ENCODE data around the gene ATXN7L3B. TPM values are rescaled to one million over a fixed set of nuclear protein-coding genes. Genes with fewer than 3 reads are reported as not detected.
"Not testable (repeated sequence)": the region's sequence is repeated elsewhere in the genome, so short reads cannot be mapped to it uniquely, and the experiment has no call there.

The ATXN7L3B gene, protein sequence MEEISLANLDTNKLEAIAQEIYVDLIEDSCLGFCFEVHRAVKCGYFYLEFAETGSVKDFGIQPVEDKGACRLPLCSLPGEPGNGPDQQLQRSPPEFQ
- total RNA-seq, result 31.1 TPM

DNA sequence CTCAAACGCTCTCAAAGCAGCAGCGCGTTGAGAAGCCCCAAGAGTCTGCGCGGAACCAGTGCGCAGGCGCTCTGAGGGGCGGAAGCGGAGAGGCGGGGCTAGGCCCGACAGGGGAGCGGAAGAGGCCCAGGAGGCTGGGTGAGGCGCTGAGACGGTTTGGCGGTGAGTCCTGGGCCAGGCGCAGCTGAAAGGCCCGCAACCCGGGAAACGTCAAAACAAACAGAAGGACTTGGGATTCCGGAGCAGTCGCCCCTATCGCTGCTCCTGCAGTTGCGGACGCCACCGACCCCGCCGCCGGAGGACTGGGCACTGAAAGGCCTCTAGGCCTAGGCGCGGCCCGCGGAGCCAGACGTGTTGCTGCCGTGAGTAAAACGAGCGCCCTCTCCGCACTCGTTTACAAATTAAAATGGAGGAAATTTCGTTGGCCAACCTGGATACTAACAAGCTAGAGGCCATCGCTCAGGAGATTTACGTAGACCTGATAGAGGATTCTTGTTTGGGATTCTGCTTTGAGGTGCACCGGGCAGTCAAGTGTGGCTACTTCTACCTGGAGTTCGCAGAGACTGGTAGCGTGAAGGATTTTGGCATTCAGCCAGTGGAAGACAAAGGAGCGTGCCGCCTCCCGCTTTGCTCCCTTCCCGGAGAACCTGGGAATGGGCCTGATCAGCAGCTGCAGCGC, at the start of gene ATXN7L3B:
TSS of gene ATXN7L3B (plus strand) at position 129 of the 679 bp plus-strand sequence. CDS start at position 407, 278 bp downstream.
- peak; percentile 95 for DNase-seq (ENCODE audit: low spot score)

DNA sequence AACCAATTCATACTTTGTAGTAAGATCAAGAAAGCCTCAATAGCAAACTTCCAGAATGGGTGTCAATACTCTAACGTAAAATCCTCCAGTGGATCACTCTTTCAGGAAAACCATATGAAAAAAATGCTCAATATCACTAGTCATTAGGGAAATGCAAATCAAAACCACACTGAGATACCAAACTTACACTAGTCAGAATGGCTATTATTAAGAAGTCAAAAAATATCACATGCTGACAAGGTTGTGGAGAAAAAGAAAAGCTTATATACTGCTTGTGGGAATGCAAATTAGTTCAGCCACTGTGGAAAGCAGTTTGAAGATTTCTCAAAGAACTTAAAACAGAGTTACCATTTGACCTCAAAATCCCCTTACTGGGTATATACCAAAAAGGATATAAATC, 49.5 kb upstream of the ATXN7L3B start:
- DNase-seq (ENCODE audit: low spot score), result no peak

DNA sequence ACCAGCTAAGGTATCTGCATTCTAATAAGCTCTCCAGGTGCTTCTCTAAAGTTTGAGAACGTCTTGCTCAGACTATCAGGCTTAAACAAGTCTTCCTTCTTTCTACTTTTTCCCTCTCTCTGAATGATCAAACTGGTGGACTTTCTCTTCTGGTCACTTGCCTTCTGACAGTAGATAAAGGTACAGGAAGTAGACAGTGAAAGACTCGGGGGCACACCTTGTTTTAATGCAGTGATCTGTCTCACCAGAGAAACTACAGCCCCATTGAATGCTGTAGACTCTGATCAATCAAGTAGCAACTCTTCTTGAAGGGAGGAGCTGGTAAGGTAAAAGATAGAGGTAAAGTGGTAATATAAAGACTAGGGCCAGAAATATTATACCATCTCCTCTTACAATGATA, 48.1 kb upstream of the ATXN7L3B start:
- no peak for DNase-seq (ENCODE audit: low spot score)

DNA sequence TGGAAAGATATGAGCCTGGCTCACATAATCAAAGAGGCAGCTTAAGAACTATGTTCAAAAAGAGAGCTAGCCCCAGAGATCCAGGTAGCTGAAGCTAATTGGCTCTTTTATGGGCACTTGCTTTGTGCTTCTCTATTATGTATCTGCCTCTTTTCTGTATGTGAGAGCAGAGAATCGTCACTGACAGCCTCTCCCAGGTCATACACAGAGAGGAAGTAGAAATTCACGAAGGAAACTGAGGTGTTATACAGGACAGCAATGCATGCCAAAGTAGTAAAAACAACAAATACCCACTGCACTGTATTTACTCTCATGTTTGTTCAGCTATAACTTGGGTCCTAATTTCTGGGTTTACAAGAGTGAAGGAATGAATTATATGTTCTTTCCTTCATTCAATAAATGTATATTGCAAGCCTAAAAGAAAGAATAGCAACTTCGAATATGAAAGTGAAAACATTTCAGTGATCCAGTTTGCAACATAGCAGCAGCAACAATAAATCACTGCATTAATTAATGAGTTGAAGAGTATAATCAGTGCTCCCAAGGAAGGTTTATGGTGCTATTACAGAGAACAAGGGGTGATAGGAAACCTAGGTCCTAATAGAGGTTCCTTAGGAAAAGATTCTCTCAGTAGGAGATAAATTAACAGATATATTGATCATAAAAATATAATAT, 47.1 kb upstream of the ATXN7L3B start:
- no peak for DNase-seq (ENCODE audit: low spot score)

DNA sequence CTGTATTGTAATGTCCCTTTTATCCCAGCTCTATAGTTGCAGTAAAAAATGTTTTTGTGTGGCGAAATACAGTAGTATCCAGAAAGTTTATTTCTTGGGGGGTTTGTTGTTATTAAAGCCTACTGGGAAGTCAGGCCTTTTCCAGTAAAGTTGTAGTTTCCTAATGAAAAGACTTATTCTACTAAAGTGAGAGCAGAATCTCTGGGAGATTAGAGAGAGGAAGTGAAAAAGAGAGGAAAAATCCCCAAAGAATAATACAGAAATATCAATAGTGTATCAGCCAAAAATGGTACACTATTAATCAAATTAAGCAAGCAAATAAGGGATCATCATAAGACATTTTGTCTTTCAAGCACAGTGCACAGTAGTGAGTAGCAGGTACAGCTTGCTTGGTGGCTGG, 46.3 kb upstream of the ATXN7L3B start:
- no peak for DNase-seq (ENCODE audit: low spot score)

DNA sequence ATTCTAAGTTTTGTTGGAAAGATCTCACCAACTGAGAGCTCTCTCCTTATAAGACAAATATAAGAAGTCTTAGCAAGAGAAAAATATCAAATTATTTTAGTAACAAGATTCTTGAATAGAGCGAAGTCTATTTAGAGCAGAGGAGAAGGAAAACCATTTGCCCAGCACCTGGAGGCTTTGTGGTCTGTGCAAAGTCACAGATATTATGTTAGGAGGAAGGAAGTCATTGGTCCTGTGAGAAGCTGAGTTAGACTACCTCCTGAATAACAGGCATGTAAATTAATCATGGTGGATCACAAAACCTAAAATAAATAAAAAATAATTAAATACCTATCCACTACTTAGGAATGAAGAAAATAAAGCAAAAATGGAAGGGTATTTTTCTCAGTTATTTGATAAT, 38.4 kb upstream of the ATXN7L3B start:
- DNase-seq (ENCODE audit: low spot score), result no peak

DNA sequence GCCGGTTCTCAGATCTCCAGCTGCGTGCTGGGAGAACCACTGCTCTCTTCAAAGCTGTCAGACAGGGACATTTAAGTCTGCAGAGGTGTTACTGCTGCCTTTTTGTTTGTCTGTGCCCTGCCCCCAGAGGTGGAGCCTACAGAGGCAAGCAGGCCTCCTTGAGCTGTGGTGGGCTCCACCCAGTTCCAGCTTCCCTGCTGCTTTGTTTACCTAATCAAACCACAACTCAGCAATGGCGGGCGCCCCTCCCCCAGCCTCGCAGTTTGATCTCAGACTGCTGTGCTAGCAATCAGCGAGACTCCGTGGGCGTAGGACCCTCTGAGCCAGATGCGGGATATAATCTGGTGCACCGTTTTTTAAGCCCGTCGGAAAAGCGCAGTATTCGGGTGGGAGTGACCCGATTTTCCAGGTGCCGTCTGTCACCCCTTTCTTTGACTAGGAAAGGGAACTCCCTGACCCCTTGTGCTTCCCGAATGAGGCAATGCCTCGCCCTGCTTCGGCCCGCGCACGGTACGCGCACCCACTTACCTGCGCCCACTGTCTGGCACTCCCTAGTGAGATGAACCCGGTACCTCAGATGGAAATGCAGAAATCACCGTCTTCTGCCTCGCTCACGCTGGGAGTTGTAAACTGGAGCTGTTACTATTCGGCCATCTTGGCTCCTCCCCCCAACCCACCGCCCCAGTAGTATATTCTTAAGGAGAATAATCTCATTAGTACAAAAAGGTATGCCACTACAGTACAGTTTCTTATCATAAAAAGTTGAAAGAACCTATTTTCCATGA, 28.6 kb upstream of the ATXN7L3B start:
- DNase-seq (ENCODE audit: low spot score), result not testable (repeated sequence)

DNA sequence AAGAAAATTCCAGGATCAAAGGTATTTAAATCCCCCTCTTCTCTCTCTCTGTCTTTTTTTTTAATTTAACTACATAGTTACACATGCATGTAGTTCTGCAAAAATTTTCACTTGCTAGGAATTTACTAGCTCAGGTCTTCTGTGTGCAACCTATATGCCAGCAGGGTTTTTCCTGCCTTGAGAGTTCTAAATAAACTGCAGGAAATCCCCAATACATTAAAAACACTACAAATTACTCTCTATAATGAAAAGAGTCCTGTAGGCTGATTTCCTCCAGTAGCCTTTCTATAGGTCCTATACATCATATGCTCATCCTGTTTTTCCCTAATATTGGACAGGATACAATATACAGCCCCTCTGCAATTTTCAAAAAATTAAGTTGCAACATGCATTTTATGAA, 27.7 kb upstream of the ATXN7L3B start:
- no peak for DNase-seq (ENCODE audit: low spot score)

DNA sequence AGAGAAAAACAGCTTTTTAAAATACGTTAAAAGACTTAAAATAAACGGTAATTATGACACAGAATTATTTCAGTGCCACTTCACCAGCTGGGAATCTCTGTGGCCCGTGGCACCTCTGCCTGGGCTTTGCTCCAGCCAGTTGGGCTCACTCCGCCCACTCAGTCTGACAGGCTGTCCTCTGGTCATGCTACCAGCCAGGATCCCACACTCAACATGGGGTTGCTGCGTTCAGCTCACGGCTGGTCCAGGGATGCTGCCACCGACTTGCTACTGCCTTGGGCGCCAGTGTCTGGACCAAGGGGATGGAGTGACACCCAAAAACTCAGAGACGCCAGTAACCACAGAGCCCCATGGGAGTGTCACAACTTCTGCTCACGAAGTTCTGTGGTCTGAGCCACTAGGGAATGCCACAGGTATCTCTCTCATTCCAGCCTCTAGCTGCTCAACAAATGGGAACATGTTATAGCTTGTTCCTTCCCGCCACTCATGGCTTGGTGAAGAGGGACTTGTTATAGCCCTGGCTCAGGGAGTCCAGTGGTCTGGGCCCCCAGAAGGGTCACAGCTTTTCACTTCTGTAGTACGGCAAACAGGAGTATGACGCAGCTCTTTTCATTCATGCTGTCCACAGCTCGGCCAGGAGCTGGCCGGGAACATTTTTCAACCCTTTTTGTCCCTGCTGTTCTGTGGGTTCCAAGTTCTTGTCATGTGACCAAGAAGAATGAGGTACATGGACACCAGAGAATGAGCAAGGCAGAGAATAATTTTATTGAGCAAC, 23.4 kb upstream of the ATXN7L3B start:
- DNase-seq (ENCODE audit: low spot score), result no peak

DNA sequence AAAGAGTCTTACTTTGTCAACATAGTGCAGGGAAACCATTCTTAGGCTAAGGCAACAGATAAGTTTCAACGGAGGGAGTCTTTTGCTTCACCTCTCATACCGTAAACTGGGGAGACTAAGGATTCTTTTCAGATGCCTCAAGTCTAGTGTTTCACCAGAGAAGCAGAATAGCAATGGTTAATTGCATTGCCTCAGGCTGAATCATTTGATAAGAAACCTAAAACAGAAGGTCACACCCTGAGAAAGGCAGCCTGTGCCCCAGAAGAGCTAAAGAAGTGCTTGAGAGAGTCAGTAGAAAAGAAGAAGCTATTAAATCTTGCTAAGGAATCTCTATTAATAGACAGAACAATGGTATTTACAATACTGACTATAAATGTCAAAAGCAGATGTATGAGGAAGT, 21.8 kb upstream of the ATXN7L3B start:
- no peak for DNase-seq (ENCODE audit: low spot score)

DNA sequence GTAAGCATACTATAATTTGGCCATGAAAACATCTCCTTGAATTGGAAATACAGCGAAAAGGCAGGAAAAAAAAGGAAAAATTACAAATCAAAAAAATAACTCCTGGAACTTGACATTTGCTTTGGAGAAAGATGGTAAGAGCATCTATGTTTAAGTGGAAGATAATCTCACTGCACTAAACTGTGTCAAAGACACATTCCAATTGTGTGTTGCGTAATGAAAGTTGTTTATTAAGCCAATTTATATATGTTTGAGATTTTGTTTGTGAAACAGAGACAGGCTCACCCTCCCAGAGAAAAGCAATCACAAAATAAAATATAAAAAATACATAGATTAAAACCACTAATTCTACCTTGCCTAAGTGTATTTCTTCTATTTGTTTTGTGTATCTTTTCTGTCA, 11.1 kb upstream of the ATXN7L3B start:
- DNase-seq (ENCODE audit: low spot score), result no peak

DNA sequence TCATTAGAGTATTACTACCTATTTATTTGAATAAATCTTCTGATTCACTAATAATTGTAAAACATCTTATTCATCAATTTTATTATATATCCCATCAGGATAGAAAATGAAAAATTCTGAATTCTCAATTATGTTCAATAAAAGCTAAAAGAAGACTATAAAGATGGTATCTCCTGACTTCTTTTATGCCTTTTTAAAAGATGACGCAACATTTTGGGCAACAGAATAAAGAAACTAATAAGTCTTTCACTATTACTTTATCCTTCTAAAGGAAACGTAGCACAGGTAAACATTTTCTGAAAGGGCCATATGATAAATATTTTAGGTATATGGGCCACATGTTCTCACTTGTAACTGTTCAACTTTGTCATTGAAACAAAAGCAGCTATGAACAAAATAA, 10.1 kb upstream of the ATXN7L3B start:
- no peak for DNase-seq (ENCODE audit: low spot score)

DNA sequence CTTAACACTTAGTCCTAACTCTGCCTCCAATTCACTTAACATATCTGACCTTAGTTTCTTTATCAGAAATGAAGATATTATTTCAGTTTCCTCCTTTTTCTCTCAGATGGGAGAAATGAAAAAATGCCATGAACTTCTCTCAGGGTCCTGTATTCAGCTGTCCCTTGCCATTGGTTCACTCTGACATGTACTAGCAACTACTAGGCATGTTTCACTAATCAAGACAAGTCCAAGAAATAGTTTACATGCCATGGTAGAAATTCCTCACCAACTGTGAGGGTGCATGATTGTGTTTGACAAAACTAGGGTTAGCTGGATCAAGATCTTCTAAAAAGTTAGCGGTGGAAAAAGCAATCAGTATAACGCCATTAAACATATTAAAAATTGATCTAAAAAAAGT, 7.0 kb upstream of the ATXN7L3B start:
- DNase-seq (ENCODE audit: low spot score), result no peak

DNA sequence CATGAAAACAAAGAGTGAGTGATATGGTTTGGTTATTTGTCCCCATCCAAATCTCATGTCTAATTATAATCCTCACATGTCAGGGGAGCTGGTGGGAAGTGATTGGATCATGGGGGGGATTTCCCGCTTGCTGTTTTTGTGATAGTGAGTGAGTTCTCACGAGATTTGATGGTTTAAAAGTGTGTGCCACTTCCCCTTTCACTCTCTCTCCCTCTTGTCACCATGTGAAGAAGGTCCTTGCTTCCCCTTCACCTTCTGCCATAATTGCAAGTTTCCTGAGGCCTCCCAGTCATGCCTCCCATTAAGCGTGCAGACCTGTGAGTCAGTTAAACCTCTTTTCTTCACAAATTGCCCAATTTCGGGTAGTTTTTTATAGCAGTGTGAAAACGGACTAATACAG, 2.1 kb upstream of the ATXN7L3B start:
- no peak for DNase-seq (ENCODE audit: low spot score)

DNA sequence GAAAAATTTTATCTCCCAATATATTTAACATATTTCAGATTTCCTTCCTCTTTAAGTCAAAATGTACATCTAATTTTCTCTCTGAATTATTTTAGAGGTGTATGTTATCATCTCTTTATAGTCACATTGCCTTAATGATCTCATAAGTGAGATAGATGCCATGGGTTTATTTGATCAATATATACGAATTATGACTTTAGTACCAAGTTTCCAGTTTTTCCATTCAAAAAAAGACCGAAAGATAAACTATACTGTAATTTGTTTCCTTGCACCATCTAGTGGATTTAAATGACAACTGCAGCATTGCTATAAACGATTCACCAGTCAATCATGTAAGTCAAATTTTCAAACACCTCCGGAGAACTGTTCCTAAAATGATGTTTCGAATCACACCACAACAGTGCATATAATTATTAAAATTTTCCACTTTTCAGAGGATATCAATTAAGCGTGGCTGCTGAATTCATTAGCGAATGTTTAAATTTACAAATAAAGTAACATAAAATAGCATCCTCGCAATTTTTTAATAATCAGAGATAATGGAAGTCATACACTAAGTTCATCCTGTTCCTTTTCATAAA, 419 bp upstream of the ATXN7L3B start:
- DNase-seq (ENCODE audit: low spot score), result no peak

DNA sequence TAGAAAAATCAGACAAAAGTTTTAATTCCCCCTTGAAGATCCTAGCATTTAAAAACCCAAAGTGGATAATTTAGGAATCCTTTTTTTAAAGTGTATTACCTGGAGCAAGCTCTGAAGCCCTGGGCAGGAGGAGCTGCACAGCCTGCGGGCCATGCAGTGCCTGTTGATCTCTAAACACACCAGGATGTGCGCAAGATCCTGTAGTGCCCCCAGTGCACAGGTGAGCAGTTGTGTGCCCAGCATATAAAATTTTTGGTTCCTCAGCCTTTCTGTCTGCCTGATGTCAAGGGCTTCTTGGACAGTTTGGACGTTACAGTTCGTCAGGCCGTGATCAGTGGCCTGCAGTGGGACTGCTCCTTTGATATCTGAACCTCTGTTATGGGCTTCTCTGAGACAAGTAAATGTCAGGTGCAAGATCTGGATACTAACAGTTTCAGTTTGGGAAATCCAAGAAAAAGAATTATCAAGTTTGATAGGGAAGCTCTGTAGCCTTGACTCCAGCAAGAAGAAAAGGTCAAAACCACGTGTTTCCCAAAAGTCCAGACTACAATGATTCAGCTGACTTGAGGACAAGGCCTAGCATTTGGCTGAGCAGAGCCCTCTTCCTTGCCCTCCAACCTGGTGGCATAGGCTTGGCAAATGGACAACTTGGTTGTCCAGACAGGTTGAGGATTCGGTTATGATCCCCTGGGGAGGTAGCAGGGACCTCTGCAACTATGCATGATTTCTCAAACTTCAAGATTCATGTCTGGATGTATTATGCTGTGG, 1.0 kb downstream of the ATXN7L3B start:
- DNase-seq (ENCODE audit: low spot score), result no peak

DNA sequence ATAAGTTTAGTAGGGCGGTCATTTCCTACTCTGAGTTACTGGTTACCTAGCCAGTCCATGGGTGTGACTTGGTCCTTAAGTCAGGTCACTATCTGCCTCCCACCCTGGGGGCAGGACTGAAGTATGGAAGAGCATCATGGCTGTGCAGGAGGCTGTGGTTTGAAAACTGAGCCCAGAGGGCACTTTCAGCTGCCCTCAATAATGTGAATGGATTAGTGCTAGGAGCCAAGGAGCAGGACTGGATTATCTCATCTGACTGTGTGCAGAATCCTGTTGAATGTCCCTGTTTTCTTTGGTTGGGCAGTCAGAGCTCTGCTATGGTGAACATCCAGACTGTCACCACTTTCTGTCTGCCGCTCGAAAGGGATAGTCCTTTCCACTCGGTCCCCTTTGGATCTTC, 1.6 kb downstream of the ATXN7L3B start:
- no peak for DNase-seq (ENCODE audit: low spot score)

DNA sequence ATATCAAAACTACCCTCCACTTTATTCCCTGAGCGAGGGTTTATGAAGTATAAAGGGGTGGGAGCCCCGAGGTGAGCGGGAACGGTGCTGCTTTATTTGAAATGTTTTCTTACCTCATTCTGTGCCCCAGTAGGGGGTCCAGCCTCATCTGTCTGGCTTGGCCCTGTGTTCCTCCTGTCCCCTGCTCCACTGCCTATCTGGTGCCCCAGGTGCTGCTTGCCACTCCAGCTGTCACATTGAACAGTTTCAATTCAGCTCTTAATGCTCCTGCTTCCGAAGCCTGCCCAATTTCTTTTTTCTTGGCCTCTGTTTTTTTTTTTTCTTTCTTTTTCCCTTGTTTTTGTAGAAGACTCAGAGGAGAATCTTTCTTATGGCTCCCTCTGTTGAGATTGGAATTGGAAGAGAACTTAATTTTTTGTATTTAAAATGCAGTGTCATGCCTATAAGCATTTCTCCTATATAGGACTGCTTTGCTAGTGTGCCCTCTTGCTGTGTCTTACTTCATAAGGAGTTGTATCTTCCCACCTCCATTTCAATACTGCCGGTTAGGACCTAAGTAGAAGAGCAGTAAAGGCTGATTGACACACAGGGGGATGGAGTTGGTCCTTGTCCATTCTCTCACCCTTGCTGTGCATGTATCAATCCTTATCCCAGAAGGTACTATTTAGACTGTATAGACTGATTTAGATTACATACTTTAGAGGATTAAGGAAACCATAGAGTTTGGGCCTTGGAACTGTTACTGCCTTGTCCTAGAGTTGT, 2.3 kb downstream of the ATXN7L3B start:
- no peak for DNase-seq (ENCODE audit: low spot score)

DNA sequence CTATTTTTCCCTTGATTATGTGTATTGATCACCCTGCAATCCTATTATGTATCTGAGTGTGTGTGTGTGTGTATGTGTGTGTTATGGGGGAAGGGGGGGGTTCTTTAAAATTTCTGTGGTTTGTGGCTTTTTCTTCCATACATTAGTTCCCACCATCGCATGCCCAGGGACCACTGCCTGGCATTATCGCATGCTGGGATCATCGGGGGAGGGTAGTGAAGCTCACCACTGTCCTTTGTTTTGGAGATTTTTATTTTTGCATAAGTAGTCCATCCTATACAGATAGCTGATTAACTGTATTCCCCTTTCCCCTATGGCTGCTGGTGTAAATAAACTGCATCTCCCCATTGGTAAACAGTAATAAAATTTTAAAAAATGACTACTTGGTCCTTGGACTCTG, 3.4 kb downstream of the ATXN7L3B start:
- no peak for DNase-seq (ENCODE audit: low spot score)

DNA sequence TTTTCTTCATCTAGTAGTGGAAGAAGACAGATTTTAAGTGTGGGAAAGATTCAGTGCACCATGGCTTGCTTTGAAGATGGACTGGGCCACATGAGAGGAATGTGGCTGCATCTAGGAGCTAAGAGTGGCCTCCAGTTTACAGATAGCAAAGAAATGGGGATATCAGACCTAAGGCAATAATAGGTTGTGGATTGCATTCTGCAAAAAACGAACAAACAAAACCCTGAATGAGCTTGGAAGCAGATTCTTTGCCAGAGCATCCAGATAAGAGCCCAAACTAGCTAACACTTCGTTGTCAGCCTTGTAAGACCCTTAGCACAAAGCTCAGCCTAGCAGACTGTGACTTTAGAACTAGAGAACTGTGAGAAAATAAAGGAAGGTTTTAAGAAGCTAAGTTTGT, 9.6 kb downstream of the ATXN7L3B start:
- DNase-seq (ENCODE audit: low spot score), result no peak

Measured in ureter (tissue), 1 donor.